Stimulated activated CD4-positive, alpha-beta T cell treated with anti-CD3 and anti-CD28 coated beads, Interleukin-4, amount 100 ng/mL, for 24 hours (primary cell): ENCODE measurements around the gene ROPN1.
"Not testable (repeated sequence)": the region's sequence is repeated elsewhere in the genome, so short reads cannot be mapped to it uniquely, and the experiment has no call there.

Experiments used
- DNase-seq: peaks from one replicate; pipeline ENCODE4 v3.0.0-alpha.2; 2020

ROPN1 gene

DNA sequence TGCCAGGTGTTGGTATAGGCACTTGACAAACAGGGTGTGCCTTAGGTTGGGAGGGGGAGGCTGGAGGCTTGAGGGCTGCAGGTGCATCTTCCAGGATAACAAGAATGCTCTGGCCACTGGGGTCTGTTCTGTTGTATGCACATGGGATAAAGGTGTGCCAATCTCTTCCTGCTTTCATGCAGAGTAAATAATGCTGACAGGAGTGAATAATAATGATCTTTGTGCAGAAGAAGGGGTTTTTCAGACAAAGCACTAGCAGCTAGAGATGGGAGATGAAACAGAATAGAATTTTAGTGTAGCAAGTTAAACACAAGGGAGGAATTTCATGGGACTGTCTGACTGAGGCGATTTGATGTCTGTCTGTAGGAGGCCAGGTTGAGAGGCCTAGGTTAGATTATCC lies 1.9 kb upstream of the ROPN1 start:
- DNase-seq = no peak

DNA sequence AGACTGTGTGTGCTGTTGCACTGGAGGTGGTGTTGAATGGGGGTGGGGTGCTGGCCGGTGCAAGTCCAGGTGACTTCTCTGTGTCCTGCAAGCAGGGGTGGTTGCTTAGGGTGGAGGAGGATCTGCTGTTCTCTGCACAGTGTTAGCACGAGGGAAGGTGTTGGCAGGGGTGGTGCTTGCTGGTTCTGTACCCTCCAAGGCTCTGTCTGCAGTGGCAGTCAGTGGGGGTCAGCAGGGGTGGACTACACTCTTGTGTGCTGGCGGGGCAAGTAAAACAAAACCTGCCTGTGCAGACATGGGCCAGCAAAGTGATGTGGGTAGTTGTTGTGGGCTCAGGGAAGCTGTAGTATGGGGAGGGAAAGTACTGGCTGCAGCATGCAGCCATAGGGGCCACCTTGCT lies 5.5 kb downstream of the ROPN1 start:
- no peak for DNase-seq

DNA sequence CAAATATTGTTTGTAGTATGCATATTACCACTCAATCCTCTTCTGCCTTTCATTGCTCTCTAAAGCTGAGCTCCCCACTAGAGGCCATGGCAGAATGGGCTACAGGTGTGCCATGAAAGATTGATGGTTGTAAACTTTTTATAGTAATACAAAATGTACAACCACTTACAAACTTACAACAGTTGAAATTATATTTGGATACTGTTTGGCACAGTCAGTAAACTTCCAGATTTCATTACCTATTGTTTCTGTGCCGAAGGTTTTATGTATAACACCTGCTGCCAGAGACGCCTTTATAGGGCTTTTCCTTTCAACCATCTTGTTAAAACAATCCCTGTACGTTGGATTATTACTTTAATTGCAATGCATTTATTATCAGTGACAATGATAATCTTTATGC lies 7.0 kb downstream of the ROPN1 start:
- no peak for DNase-seq

DNA sequence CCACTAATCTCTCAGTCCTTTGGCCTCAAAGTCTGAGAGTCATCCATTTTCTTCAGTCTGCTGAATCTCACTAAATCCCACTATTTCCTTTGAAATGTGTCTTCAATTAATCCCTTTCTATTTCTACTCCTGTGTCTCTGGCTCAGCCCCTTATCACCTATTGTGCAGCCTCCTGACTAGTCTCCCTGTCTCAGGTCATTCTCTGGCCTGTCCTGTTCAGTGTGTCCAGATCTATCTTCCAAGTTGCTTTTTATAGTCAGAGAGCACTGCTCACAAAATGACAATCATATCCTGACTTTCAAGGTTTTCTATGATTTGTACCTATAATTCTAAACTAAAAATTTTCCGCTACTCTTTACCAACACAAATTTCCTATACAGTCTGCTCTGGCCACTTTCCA lies 7.6 kb downstream of the ROPN1 start:
- DNase-seq = no peak

DNA sequence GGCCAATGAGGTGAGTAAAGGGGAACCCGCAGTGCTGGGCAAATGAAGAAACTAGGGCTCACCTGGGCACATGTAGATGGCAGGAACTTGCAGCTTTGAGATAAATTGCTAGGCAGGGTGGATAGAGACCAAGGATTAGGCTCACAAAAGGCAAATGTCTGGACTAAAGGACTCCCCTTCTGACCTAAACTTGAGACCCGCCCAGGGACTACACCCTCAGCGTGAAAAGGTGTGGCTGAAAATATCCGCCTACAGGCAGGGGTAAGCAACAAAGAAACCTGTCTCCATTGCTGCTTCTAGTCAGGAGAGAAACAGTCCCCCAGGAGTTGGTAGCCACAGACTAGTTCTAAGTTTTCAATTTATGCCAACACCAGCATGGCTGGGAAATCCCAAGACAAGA lies 10.6 kb downstream of the ROPN1 start:
- not testable (repeated sequence) for DNase-seq

DNA sequence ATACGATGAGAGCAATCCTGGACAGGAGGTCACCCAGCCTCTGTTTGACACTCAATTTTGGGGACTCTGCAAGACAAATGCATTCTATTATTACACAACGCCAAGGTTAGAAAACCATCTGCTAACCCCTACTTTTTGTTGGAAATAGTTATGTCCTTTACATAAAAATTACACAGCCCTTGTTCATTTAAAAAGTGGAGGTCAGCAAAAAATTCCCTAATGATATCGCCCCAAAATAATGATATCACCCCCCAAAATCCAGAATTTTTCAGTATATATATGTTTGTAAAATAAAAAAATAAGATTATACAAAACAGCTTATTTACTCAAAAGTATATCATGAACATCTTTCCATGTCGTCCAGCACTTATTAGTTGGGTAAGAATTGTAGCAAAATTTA lies 11.4 kb downstream of the ROPN1 start:
- DNase-seq = no peak

DNA sequence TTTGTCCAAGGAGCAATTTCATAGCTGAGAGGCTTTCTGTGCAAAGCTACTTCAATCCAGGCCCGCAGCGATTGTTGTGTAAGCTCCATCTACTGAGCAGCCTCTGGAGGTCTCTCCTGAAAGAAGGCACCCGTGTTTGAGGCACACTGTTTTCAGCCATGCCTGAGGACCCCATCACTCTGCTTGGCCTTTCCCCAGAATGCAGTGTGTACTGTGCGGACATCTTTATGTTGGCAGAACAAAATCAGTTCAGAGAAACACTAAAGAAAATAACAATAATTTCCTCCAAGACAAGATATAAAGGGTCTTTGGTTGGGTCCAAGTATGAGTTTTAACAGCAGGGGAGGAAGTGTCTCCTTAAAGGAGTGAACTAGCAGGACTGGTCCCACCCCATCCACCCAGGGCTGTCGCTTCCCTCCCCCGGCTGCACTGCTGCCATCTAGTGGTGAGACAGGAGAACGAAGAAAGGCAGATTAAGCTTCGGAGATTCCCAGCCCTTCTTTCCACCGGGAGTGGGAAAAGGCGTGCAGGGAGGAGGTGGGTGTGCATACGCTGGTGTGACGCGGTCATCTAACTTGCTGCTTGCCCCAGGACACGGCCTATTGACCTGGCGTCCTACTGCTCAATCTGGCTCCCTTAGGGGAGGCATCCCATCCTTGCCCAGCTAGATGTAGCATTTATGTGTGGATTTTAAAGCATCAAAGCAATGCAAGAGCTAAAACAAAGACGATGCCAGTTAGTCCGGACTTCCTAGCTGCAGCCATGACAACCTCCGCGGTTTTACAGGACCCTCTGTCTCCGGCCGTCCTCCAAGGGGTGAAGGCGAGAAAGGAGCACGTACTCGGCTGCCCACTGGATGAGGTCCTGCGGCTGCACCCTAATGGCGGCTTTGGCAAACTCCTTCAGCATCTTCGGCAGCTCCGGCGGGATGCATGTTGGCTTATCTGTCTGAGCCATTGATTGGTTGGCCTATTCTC lies 12.1 kb downstream of the ROPN1 start:
- peak; percentile 19 for DNase-seq

DNA sequence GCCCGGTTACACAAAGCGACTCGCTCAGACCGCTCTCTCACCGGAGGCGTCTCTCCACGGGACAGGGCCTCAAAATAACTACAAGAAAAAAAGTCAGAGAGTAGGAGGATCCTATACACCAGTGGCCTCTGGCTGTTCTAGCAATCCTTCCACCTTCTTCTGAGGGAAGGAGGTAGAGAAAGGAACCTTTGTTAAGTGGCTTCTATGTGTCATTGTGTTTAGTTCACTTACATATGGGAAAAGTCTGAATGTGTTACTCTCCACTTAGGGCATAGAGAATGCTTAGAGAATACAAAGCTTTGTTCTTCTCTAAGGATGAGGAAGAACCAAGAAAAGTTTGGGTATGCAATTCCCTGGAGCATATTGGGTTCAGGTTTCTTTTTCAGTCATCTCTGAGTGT lies 15.0 kb downstream of the ROPN1 start:
- not testable (repeated sequence) for DNase-seq

DNA sequence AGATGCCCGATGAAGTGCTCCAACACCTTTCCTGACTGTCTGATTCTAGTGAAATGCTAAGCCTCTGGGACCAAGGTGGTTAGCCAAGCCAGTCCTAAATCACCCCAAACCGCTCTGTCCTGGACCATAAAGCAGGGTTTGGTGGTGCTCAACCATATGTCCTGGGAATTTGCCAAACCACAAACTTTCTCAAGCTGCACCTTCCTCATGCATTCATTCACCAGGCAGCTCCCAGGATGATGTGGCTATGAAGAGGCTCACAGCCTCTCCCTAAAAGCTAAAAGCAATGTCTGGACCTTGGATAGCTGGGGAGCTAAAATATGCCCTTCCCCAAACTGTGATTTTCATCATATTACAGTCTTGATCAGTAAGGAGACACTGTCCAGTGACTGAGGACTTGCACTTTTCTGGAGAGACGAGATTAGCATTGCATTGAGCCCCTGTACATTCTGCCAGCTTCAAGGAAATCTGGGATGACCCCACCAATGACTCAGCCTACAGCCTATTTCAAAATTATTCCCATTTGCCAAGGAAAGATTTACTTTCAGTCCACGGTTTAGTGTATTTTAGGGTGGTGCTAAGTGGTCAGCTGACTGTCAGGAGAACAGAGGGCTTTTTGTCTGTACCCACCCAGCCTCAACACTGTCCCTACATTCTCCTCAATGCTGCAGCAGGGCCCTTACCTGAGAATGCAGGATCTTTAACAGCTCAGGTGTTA lies 15.6 kb downstream of the ROPN1 start:
- not testable (repeated sequence) for DNase-seq

DNA sequence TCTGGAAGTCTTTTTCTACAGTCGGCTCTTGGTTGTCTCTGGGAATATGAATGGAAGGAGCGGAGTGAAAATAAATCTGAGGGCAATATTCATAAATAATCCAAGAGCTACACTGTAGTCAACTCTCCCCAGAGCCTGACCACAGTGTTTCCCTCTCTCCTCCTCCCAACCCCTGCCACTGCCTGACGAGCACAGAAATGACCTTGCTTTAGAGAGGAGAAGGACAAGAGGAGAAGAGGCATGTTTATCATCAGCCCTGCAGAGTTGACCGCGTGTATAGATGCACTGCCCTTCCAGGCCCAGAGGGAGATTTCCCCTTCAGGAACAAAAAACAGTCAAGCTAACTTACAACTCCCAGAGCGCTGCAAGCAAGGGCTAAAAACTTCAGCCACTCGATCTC lies 16.9 kb downstream of the ROPN1 start:
- DNase-seq = not testable (repeated sequence)

DNA sequence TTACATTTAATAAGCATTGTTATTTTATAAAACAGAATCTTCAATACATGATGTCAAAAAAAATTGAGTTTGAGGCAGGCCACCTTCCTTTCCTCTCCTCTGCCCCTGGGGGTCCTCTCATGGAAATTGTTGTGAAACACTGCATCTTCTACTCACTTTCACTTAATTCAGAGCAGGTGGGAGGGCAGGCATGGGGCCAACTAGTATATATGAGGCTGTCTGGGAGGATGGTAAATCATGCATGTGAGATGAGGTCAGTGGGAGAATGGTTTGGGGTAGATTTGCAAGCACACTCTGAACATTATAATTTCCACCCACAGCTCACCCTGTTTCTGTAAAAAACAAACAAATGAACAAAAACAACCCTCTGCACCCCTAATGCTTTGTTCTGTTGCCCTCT lies 20.5 kb downstream of the ROPN1 start:
- DNase-seq = no peak

DNA sequence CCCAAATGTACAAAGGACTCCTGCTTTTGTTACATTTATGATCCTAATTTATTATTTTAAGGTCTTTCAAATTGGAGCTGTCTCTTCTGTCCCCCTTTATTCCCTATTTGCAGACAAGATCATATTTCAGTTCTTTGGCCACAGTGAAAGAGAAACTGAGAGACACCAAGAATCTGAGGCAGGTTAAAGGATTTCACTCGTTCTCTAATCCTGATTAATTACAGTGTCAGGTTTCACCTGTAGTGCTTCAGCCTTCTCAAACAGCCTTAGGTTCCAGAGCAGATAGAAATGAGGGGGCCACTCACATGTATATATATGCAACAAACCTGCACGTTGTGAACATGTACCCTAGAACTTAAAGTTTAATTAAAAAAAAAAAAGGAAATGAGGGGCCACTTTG lies 24.7 kb downstream of the ROPN1 start:
- not testable (repeated sequence) for DNase-seq

DNA sequence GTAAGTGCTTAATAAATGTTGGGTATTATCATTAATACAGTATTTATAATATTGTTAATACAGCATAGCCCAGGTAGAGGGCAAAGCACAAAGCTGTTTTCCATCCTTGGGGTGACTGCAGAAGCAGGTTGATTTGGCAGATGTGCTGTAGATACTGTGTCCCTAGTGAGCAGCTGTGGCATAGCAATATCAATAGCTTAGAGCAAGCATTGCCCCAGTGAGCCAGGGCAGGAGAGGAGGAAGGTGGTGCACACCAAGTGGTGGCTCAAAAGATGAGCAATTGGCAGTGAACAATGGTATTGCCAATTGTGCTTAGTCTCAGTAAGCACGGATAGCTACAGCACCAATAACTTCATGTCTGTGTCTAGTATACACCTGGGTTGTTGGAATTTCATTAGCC lies 25.1 kb downstream of the ROPN1 start:
- DNase-seq = not testable (repeated sequence)

DNA sequence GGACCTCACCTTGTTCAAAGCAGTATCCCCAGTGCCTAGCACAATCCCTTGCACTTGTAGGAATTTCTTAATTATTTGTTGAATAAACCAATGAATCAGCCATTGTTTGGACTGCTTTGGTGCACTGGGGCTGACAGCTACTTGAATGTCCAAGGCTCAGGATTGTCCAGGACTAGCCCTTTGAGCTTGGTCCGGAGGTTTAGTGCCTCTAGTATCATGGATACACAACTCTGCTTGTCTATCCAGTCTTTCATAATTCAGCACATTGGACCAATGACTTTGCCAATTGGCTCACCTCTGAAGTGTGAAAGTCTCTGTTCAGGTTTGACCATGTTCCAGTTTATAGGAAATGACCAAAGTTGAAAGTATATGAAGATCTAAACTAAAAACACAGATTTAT lies 27.1 kb downstream of the ROPN1 start:
- not testable (repeated sequence) for DNase-seq

DNA sequence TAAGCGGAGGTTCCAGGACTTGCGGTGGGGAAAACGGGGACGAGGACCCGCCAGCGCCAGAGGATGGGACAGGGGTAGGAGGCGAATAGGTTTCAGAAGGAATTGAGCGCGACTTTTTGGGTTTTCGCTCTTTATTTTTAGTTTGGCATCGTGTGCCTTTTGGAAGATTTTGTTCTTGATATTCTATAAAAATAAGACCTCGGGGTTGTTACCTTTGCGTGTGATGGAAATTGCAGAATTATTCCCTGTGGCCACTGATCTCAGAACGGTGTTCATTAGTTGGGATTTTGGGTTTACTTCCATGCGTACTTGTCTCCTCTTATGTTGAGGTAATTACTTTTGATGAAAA lies 30.4 kb downstream of the ROPN1 start:
- DNase-seq = no peak

DNA sequence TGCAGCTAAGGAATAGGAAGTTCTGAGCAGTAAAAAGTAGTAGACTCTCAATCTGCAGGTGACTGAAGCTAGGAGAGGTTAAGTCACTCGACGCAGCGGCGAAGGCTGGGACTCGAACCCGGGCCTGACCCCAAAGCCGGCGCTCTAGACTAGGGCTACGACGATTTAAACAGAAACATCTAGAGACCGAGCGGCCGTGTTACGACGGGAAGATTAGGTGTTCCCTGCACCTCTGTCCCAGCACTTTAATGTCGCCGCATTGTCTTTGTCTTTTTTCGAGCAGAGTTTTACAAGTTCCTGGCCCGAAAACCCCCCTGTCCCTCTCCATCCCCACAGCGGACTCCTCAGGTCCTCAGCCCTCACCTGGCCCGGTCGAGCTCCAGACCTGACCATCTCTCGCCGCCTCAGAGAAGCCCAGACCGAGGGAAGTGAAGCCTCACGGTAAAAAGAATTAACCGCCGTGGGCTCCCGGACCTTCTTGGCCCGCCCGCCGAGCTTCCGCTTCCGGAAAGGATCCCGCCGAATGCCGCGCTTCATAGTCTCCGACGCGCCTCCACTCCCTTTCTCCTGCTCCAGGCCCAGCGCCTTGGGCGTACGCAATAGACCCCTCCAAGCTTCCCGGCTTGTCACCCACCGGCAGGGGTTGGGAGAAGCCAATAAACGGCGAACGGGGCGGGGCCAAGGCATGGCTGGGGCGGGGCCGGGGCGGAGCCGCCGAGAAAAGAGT lies 31.0 kb downstream of the ROPN1 start, which contains the start of gene CCDC14:
Gene CCDC14 (minus strand): TSS at position 449 of the 727 bp plus-strand sequence. CDS start 56 bp downstream, at position 393.
- peak; percentile 83 for DNase-seq

DNA sequence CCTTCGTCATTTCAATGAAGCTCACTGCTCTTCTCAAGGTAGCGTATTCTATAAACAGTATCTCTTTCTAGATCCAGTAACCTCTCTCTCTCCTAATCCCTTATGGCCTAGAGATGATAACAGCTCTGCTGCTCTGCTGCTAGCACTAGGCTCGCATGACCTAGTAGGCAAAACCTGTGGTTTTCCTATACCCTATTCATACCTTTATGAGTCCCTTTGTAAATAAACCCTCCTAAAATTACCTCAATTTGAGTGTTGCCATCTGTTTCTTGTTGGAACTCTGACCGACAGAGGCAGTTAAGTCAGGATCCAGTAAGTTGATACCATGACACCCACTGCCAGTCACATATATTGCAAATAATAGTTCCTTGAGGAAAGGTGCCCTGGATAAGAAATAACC lies 38.2 kb downstream of the ROPN1 start:
- no peak for DNase-seq

DNA sequence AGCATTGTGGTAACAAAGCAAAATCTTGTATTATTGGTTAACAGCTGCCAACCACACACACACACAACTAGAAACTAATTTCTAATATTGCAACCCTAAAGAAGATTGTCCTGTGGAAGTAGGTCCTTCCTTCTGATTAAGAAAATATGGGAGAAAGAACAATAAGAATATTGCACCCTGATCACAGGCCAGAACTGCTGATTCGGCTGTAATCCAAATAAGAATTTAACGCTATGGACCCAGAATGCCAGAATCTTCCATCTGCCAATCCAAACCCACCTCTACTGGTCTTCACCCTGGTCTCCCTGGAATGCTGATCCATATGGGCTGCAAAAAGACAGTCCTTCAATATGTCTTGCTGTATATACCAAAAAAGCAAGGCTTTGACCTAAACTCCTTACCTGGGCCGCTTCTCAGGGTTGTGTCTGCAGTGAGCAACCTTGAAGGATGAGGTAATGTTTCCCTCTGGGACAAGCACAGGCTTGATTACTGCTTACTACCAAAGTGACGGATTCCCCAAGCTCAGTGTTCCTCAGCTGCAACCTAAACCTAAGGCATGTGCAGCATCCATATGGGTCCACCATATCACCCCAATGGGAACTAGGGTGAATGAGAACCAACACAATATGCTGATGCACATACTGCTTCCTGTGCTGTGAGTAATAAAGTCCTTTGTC lies 38.9 kb downstream of the ROPN1 start:
- no peak for DNase-seq

DNA sequence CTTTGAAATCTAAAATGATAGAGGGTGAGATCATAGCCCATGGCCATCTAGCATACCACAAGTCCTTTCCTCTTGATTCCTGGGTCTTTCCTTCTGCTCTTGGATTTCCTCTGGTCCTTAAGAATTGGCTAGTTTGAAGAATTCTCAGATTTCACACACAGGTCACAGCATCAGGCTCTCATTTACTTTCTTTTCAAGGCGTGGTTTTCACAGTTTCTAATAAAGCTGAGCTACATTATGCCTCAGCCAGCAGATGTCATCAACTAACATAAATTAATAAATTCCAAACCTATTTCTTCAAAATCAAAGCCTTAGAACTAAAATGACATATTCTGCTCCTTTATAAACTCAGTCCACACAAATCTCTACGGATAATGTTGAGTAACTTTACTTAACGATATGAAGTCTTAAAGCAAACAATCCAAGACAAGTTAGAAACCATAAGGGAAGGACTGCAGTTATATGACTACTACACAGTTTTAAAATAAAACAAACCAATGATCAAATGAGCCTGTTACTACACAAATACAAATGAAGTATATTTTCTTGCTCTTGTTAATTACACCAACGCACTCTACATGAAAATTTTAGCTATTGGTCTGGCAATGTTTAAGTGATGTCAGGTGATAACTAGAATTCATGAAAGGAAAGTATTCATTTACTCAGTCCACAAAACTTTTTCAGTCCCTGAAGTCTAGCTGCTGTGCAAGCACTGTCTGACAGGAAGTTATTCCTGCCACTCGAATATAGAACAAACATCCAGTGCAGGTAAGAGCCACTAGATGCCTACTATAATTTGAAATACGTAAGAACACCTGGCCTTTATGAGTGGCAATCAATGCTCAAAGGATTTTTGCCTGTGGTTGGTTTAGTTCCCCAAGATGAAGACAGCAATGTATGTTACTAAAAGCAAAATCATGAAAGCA lies 40.1 kb downstream of the ROPN1 start:
- DNase-seq = no peak

DNA sequence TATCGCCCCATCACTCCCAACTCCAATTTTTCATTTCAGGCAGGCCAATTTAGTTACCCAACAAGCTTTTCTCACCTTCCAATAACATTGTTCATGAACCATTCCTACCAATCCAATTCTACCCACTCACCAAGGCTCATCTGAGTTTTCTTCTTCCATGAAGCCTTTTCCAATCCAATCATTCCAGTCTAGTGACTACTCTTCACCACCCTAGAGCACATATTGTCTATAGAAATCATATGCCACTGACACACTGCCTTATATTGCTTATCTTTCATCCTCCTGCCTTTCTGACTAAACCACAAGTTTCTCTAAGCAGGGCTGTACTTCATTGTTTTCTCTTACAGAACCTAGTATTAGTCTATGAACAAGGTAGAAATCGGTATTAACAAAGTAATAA lies 42.3 kb downstream of the ROPN1 start:
- no peak for DNase-seq

DNA sequence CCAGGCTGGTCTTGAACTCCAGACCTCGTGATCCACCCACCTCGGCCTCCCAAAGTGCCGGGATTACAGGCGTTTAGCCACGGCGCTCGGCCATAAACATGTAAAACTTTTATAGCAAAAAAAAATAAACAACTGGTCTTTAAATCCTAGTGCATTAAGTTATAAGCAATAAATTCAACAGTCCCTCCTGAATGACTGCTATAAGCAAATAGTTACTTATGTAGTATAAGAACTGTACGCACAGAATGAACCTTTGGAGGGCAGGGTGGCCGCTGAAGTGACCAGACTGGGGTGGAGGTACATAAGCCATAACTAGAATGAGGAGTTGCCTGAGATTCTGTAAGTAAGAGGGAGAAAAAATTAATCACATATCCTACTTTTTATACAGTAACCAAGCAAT lies 43.5 kb downstream of the ROPN1 start:
- DNase-seq = no peak

DNA sequence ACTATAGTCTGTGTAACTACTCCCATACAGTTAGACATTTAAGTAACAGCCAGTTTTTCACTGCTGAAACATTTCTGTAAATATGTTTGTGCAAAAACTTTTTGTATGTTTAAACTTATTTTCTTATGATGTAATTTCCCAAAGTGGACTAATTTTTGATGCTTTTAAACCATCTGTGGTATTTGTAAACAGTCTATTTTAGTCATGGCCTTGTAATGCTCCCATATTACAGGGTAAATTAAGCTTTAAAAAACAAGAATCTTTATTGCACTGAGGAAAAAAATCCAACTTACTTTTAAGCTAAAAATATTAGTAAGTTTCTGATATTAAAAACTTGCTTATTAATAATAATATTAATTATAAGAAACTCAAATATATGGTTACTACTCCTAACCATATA lies 44.4 kb downstream of the ROPN1 start:
- no peak for DNase-seq
